DLD1 (cell line): ENCODE data around the gene CISTR.

Source experiments
- in situ Hi-C: cut with HindIII; loops from 2 replicates; pipeline ENCODE4 v1.10.0; 2017; ENCODE audit warnings: low sequenced_read_pairs

The CISTR gene

DNA sequence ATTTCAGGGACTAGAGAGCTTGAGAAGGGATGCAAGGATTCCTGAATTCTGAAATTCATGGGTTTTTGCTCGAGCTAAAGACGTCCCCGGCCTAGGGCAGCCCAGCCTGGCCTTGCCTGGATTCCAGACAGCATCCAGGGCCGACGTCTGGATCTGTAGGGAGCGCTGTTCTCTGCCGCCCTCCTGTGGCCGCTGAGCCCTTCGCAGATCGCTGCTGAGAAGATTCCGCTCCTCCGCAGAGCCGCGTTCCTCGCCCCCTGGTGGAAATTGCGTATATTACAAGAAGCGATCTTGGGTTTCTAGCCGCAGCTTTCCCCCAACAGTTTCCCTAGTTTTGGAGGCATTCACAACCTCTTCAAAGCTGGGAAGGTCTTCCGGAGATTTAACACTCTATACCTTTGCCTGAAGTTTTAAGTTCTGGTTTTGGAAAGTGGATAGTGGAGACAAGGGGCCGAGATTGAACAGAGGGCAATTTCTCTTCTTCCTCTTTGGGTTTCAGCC is 5.1 kb downstream of the CISTR start:
- in situ Hi-C loops: no loop called here

DNA sequence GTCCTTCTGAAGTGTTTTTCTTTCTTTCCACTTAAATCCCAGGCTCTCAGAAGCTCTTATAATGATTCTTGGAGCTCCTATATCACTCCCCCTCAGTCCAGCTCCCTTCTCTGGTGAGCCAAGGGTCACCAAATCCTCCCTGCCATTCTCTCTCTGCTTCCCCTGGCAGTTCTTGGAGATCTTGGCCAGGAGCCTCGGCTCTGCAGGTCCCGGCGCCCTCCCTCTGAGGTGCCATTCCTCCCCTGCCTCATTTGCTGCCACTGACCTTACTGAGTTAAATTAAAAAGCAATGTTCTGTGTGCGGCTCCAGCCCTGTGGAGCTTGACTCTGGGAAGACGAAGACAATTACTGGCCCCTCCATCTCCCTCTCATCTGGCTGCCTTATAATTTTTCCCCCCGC is 7.0 kb downstream of the CISTR start:
- in situ Hi-C loops: no loop called here

DNA sequence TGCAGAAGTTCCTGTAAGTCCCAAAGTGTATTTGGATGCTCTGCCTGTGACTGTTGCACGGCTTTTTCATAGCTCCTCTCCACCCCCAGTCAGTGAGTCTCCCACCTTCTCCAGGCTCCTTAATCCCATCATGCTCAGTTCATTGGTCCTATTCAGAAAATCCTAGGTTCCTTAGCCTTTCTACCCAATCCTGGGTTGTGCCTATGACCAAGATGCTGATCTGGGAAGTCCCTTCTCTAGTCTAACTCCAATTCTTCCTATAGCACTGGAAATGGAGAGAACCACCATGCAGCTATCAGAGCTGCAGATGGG is 7.7 kb downstream of the CISTR start:
- in situ Hi-C loops: no loop called here

DNA sequence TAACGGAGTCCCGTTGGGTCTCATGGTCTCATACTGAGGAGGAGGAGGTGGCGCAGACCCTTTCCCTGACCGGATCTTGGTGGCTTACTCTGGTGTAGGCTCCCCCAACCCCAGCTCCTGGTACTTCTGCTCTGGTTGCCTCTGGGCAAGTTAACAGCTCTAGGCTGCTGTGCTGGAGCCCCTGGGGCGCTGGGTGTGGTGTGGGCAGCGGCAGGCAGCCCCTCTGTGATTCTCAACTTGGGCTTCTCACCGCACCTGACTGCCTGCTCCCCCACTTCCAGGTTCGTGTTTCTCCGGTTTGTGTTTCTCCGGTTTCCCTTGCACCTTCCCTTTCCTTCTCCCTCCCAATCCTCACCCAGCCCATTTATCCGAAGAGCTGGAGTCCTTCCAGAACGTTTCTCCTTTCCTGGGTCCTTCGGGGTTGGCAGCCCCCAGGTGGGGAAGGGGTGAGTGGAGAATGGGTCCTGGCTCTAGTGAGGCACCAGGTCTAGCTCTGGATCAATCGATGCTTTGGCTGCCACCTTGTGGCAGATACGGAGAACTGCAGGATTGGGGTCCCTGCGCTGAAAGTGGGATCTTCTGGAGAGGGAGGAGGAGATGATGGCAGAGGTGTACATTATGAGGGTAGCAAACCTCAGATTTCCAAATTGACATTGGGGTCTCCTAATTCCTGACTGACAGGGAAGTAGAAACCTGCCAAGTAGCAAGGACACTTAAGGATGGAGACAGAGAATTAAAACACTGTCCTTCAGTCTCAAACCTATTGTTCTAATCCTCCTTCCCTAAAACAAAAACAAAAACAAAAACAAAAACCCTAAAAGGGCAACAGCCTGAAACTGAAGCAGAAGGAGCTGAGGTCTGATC is 8.3 kb downstream of the CISTR start:
- in situ Hi-C loops: no loop called here

DNA sequence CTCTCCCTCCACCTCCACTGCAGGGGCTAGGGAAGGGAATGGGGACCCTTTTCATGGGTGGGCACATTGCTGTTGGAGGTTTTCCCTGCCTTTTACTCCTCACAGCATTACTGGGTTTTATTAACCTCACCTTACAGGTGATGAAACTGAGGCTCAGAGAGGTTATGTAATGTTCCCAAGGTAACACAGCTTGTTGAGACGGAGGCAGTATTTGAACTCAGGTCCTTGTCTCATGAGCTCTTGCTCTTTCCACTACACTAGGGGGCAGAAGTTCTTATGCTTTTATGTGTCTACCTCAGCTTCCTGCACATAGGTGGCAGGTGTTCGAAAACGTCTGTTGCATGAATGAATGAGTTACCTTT is 11.7 kb downstream of the CISTR start:
- in situ Hi-C loops: no loop called here

DNA sequence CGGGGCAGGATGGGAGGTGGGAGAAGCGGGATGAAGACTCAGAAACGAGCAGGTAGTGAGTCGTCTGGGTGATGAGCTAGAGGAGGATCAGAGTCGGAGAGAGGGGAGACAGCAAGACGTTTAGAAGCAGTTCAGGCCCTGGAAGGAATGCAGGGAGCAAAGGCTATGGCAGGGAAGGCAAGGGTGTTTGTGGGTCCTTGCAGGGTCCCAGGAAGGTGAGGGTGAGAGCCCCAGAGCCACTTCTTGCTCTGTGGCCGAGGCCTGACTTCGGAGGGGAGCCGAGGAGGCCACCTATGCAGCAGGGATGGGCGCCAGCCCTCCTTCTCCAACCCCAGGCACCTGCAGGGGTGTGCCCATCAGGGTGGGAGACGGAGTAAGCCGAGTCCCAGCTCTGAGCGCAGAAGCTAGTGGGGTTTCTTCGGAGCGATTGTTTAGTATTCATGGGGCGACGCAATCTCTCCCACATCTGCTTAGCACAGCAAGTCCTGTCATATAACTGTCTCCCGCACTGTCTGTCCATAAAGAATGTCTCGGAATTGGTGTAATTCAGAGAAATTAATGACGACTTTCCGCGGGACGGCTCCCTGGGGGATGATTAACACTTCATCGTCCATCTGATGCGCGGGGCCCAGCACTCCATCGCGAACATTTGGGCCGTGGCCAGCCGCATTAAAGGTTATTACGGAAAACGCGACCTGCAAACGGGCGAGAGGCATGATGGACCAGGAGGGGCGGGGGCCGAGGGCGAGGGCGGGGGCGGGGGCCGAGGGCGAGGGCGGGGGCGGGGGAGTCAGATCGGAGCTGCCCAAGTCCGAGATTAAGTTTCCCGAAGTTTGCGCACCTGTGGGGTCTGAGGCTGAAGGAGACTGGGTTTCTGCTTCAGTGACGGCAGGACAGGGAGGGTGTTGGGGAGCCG is 12.3 kb downstream of the CISTR start:
- in situ Hi-C loops: no loop called here

DNA sequence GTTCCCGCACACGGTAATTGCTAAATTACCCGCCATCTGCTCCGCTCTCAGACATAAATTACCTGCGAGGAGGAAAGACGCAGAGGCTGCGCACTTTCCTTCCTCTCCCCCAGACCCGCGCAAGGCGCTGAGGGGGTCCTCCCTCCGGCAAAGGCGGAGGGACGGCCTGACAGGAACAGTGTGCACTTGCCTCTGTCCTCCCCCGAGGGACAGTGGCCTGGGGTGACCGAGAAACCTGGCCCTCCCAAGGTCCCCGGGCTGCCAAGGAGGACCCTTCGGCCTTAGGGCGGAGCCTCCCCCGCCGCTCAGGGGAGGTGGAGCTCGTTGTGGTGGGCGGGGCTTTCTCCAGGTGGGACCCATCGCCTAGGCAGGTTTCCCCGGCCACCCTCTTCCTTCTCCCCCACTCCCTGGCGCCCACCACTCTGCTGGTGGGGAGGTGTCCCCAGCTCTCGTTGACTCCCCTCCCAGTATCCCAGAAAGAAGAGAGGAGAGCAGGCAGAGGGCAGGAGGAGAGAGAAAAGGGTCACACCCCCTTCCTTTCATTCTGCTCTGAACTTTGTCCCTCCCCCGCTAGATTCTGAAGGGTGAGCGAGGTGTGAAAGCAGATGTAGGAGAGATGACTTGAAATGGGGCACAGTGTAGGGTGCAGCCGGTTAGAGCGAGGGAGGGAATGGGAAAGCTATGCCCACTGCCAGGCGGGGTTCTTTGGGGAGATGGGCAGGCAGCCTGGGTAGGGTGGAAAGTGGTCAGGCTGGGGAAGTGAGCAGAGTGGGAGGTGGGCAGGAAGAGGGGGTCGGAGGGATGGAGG is 13.2 kb downstream of the CISTR start:
- in situ Hi-C loops: no loop called here

DNA sequence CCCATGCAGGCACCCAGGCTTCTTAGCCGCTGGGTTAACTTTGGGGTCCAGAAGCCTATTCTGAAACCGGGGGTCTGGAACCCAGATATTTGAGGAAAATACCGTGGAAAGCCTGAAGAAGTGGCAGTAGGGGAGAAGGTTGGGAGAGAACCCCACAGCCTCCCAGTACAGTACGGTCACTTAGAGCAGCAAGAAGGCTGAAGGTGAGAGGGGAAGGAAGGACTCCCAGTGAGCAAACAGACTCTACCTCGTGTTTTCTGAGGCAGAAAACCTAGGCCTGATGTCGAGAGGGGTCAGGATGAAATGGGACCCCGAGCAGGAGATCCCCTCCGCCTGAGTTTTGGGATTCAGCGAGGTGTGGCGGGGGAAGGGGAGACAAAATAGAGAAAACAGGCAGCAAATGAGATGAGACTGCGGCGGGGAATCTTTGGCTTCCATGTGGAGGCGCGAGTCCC is 13.8 kb downstream of the CISTR start:
- in situ Hi-C loops: no loop called here

DNA sequence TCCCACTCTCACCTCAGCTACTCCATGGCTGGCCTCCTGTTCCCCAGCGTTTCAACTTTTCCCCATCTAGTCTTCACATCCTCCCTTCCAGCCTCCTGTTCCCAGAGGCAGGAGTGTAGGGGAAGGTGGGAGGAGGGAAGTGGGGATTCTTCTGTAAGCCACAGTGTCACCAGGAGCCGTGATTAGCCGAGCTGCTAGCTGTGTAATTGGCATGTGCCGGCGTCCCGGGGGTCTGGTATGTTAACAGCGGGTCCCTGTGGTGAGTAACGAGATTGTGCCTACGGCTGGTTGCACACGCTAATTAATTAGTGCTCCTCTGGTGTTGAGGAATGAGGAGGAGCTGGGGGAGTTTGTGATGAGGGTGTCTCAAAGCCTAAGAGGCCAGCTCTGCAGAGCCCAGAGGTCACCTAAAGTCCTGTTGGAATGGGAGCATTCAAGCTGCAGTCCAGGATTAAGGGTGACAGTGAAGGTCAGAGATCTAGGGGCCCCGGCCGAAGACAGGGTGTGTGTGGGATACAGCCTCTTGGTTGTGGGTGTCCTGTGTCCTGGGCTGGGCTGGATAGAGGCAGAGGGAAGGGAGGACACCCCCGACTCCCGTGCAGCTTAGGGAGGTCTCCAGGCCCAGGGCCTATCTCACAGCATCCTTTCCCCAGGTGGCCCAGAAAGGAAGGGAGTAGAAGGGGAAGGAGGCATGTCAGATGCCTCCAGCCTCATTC is 14.5 kb downstream of the CISTR start:
- in situ Hi-C loops: no loop called here

DNA sequence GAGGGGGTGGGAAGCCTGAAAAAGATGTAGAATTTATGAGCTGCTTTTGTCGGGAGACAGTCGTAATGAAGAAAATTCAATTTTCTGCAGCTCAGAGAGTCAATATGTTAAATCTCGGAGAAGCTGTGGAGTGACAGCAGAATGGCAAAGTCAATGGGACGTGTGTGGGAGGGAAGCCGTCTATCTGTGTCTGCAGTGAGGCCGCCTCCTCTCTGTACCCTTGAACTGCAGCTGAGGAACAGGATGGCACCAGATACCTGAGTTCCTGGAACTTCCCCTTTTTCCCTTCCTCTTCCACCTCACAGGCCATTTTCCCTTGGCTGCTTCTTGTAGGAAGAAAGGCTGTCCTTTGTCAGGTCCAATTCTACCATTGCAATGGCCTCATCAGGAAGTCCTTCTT is 15.2 kb downstream of the CISTR start:
- in situ Hi-C loops: no loop called here

DNA sequence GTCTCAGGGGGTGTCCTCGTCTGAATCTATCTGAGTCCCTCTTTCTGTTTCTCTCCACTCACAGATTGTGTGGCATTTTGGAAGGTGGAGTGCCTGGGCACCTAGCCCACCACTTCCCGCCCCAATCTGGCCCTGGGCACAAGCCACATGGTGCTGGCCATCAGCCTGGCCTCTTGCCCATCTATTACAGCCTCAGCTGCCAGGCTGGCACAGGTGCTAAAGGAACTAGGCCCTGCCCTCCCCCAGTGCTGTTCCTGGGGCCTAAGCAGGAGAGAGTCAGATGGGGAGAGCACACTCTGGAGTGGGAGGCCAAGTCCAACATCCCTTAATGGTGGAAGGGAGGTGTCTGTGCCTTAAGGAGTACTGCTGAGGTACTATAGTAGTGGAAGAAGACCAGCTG is 16.2 kb downstream of the CISTR start:
- in situ Hi-C loops: no loop called here

DNA sequence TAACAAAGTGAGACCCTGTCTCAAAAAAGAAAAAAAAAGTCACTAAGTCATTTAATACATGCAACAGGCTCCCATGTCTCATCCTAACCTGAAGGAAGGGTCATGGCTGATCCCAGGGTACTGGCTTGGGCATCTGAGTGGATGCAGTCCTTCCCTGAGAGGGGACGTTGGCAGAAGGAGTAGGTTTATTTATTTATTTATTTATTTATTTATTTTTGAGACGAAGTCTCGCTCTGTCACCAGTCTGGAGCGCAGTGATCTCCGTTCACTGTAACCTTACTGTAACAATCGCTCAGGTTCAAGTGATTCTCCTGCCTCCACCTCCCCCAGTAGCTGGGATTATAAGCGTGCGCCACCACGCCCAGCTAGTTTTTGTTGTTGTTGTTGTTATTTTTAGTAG is 17.4 kb downstream of the CISTR start:
- in situ Hi-C loops: no loop called here

DNA sequence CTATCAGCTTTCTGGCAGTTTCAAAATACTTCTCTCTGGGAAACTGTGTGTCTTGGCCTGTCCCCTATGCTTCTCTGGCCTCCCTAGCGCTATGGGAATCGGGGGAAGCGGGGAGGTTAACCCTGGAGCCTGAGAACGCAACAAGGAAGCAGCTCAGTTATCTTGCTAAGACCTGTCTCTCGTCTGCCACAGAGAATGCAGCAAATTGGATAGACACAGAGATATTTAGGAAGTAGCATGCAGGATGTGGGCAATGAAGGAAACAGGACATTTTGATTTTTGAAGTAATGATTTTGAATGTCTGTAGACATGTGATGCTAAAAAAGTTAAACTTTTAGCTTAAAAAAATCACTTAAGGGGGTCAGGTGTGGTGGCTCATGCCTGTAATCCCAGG is 18.0 kb downstream of the CISTR start:
- in situ Hi-C loops: no loop called here

DNA sequence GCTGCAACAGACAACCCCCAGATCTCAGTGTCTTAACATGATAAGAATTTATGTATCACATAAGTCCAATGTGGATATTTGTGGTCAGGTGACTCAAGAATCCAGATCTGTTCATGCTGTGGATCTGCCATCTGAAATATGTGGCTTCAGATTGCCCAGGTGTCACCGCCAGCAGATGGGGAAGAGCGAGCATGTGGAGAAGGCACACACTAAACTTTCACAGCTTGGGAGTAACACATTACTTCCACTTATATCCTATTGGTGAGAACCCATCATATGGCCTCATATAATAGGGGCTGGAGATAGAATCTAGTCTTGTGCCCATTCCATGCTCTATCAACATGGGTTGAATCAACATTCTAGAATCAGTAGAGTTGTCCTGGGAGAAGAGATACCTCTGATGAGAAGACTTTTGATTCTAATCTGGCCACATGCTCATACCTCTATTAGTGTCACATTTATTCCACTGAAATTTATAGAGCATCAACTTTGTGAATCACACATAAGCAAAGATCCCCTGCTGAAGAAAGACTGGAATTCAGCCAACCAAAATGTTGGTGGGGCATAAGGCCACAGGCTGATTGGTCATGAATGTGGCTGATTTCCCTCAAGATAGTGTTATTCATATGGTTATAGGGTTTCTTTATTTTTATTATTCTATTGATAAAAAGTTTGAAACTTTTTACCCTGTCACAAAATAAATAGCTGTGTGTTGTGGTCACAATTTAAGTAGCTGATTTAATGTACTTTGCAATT is 18.6 kb downstream of the CISTR start:
- in situ Hi-C loops: no loop called here

DNA sequence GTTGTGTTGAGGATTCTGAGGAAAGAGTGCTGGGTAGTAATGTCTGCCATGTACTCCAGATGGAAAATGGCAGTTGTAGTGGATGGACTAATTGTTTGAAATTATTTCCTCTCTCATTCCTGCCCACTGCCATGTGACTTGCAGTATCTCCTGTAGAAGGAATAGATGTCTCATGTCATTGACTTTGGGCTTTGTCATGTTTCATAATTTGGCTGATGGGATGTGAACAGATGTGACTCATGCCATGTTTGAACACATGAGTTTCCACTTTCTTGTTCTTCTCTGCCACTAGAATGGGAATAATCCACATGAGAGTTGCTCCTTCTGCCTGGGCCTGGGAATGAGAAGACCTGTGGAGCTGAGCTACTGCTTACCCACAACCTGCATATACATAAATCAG is 22.1 kb downstream of the CISTR start:
- in situ Hi-C loops: no loop called here

DNA sequence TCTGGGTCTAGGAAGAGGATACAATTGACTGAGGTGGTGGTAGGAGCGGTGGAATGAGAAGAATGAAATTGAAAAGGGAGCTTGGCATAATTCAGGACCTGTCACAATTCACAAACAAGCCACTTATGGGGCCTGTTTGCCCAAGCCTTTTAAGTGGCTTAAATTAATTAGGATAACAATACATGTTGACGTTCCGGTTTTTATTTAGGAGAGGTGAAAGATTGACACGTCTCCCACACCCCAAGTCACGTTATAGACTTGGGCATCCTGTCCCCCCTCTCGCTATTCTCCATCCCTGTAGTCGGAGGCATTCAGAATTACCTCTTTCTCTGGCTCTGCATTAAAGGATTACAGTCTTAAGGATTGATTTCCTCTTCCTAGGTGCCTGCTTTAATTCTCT is 23.6 kb downstream of the CISTR start:
- in situ Hi-C loops: no loop called here

DNA sequence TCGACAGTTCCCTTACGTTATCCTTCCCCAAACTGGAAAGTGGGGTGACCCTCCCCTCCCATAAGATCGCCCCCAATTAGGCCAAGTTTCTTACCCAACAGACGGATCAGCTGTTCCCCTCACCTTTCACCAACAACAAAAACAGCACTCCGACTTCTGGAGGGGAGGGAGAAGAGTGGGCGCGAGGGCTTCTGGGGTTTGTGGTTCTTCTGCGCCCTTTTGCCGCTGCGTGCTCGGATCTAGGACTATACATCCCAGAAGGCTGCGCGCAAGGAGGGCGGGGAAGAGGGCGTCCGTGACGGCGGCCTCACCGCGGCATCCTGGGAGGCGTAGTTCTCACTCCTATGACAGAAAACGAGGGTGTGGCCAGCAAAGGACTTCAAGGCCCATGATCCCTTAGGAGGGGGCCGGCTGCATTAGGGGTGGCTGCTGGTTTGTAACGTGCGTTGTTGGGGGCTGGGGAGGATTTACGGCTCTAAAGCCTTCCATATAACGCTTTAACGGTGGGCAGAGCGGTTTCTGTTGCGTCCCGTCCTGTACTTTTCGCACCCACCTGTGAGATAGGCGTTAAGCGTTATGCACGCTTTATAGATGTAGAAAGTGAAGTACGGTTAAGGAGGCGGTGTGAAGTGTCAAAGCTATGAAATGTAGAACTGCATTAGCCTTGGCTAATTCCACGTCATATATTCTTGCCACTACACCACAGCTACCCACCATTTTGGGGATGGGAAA is 24.3 kb downstream of the CISTR start, which contains the start of gene CALCOCO1:
CALCOCO1 (minus strand) TSS at position 143 of the 732 bp plus-strand sequence. CDS start 2,210 bp downstream, outside the sequence.
- in situ Hi-C loops: no loop called here

DNA sequence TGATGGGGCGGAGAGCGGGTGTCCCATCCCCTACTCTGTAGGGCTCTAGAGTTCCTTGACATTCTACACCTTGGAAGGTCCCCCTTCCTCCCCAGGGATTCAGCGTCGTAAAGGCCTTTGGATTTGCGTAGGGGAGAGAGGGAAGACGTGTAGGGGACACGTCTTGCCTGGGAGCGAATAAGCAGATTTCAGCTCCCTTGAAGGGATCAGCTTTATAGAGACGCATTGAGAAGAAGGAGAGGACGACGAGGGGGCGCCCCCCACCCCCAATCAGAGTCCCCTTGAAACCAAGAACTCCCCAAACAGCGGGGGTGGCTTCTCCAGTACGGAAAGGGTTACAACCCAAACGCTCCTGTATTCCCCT is 24.9 kb downstream of the CISTR start:
- in situ Hi-C loops: no loop called here

DNA sequence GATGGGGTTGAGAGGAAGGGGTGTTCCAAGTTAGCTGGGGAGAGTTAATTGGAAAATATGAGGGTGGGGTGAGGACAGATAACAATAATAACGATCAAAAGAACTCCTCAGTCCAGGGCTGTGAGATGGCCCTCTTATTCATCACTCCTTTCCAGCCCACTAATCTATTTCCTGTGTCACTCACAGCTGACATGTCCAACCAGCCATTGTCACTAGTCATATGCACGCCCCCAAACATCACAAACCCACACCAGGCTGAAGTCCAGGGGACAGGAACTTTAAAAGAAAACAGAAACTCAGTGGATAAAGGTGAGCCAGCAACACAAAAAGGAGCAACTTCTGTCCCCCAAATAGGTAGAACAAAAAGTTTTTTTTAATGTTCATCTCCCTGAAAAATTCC is 25.4 kb downstream of the CISTR start:
- in situ Hi-C loops: no loop called here
